Cortex of kidney (tissue), 1 donor: ENCODE data around the gene CCDC137.

ENCODE experiments used
- DNase-seq: peaks from one replicate; lab custom pipeline; 2025; lab: John Stamatoyannopoulos, UW

Gene CCDC137

DNA sequence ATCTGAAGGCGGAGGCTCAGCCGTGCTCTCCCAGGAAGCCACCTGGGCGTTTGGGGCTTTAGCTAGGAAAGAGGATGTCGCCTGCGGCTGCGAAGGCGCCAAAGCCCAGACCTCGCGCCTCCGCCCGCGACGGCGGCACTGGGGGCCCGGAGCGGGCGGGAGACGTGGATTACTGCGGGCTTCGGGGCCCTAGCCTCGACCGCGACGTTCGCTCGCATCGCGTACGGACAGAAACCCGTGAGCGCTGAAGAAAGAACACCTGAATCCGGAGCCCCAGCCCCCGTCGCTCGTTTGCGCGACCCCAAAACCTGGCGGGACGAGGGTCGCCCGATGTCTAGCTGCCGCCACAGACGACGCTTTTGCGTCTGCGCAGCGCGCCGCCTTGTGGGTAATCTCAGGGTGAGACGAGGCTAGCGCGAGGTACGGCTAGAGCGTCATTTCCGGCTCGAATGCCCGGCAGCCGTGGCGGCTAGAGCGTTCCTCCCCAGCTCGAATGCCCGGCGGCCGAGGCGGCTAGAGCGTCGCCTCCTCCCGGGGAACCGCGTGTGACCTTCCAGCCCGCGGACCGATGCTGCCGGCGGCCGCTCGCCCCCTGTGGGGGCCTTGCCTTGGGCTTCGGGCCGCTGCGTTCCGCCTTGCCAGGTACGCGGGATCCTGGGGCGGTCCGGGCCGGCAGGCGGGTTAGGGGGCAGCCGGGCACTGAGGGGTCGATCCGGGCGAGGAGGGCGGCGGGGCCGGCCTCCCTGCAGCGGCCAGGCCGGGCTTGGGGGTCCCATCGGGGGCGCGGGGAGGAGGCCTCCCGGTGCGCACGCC is 36.6 kb downstream of the CCDC137 start, which contains the start of gene MRPL12:
Gene MRPL12, plus strand, starts transcription at position 434 of the 813 bp plus-strand sequence. Its CDS starts 135 bp downstream, at position 569.
- DNase-seq, result no peak

DNA sequence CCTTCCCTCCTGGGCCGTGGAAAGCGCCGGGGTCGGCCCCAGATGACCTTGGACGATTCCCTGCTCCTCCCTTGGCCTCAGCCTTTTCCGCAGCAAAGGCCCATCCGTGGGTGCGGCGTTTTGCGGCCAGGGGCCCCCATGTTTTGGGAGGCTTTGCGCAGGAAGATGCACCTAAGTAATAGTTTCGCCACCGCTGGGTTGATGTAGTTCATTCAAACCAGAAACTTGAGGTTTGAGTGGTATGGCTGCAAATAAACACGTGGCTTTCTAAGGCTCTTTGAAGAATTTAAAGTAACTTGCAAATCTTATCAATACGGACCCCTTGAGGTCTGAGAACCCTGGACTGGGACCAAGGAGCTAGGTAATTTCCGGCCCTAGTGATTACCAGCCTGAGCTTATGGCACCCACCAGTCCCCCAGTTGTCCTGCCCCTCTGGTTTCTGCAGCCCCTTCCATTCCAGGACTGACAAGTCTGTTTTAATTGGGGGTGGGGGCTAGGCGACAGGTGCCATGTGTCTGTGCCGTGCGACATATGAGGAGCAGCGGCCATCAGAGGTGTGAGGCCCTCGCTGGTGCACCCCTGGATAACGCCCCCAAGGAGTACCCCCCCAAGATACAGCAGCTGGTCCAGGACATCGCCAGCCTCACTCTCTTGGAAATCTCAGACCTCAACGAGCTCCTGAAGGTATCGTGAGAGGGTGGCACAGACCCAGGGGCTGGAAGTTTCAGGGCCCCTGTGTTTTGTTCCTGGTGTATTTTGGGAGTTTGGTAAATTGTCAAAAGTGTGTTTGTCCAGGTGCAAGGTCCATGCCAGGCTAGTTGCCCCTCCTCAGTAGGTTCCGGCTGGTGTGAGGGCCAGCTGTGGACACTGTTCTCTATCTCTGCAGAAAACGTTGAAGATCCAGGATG is 37.5 kb downstream of the CCDC137 start:
- no peak for DNase-seq

DNA sequence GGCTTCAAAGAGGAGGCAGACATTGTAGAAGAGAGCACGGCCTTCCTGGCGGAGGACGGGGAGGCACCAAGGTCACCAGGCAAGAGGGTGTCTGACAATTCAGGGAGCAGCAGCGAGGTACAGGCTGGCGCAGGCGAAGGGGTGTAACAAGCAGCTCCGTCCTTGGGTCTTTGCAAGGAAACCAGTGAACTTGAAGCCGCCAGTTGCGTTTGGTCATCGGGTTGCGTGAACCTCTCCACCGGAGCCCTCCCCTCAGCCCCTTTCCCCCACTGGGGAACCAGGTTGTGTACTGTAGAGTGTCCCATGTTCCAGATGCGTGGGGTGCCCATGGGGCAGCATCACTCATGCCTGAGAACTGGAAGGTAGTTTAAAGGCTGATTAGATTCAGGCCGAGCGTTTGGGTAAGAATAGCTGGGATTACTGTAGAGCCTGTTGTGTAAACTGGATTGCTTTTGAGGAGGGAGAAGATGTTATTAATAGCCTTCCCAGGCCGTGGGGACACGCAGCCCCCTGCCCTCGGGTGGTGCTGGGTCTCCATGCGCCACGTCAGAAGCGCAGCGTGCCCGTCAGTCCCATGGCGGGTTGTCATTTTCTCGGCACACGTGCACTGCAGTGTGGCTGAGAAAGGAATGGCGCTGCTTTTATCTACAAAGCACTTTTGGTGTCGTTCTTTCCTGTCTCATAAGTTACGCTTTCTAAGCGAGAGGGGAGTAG is 39.1 kb downstream of the CCDC137 start:
- DNase-seq, result no peak

DNA sequence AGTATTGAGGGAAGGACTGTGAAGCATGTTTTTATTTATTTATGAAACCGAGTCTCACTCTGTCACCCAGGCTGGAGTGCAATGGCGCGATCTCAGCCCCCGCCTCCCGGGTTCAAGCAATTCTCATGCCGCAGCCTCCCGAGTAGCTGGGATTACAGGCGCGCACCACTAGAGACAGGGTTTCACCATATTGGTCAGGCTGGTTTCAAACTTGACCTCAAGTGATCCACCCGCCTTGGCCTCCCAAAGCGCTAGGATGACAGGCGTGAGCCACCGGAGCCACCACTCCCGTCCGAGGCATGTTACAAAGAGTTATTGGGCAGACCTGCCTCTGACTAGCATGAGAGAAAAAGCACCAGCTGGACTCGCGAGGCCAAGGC is 39.7 kb downstream of the CCDC137 start:
- DNase-seq, result no peak

DNA sequence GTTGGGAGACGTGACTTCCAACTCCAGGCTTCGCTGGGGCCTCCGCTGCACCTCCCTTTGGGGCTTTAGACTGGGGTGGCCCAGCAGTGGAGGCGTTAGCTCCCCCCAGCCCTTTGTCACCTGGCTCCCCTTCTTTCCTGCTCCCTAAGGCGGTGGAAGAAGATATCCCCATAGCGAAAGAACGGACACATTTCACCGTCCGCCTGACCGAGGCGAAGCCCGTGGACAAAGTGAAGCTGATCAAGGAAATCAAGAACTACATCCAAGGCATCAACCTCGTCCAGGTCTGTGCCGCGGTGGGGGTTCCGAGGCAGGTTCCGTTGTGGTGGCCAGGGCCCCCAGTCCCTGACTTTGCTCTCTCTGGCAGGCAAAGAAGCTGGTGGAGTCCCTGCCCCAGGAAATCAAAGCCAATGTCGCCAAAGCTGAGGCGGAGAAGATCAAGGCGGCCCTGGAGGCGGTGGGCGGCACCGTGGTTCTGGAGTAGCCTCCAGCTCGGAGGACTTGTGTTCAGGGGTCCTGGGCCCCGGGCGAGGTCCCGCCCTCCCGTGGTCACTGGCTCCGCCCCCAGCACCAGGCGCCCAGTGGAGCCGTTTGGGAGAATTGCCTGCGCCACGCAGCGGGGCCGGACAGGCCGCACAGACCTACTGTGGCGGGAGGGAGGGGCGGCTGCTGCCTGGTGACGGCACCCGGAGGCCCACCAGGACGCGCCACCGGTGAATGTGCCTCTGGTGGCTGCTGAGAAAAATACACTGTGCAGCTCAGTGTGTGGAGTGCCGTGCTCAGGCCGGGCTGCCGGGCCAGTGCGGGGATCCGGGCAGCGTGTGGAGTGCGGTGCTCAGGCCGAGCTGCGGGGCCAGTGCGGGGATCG is 40.5 kb downstream of the CCDC137 start:
- no peak for DNase-seq

DNA sequence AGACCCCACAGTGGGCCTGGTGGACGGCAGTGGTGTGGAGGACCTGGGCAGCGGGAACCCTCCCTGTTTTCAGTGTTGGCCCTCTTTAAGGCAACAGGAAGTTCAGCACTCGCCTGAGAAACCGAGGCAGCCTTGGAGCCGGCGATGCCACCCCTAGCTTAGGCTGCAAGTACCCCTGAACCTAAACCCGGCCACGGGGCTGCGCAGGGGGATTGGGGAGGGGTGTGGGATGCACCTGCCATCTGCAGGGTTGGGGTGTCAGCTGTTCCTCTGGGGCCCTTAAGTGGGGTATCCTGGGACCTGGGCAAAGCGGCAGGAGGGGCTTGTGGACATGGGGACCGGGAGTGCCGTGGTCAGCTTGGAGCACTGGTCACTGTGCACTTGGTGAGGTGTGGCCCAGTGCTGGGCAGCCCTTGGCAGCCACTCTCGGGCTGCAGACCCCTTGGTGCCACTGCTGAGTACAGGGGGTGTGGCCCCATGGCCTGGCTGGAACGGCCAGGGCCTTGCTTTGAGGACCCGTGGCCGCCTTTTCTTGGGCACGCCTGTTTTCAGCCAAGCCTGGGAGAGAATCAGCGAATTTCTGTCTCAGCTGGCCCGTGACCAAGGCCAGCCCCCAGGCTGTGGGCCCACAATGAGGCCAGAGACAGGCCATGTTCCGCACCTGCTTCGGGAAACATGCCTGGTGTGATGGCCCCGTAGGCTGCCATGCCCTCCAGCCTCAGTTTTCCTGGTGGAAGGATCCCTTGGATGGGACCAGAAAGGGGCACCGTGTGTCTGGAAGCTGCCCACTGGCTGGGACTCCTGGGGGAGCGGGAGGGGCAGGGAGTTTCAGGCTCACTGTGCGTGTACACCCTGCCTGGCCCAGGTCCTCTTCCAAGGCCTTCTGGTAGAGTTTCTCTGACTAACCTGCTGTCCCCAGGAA is 41.4 kb downstream of the CCDC137 start:
- DNase-seq, result no peak

DNA sequence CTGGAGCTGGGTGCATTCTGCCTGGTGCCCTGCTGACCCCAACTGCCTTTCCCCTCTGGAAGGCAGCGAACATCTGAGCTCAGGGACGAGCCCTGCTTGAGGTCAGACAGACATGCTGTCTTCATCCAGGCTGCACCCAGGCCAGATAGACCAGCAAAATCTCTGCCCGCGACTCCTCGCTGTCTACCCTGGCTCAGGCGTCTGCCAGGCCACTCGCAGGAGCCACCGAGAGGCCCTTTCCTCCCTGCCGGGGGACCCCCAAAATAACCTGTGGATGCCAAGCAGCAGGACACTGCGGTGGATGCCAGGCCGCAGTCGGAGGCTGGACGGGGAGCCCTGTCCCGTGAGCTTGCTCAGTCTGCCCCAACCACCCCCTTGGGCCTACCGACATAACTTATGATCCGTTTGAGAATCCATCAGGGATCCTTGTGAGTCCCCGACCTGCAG is 42.2 kb downstream of the CCDC137 start:
- no peak for DNase-seq

DNA sequence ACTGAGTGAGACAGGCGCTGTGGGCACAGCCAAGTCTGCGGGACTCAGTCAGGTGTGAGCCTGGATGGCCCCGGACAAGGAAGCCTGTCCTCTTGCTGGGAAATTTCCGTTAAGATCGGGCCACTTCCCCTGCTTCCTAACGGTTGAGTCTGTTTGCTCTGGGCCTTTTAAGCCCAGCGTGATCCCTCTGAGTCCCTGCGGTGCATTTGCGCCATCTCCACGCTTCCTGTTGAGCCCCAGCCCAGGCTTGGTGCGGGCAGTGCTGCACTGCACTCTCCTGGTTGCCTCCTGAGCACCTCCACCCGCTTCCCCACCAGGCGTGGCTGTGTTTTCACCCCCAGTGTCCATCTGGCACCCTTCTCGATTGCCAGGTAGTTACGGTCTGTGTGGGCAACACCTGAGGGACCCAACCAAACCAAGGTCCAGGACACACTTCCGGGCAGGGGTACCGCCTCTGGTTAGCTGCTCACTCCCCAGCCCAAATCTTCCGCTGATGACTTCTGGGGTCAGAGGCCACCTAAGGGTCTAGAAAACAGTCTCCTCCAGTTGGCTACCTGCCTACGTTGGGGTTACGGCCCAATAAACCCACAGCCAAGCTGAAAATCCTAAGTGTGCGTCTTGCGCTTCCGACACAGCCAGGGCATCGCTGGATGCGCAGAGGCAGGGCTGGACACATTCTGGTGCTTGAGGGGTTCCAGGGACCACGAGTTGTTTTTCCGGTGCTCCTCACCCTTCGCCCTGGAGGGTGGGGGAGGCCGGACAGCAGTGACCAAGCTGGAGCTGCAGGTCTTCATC is 44.2 kb downstream of the CCDC137 start:
- no peak for DNase-seq

DNA sequence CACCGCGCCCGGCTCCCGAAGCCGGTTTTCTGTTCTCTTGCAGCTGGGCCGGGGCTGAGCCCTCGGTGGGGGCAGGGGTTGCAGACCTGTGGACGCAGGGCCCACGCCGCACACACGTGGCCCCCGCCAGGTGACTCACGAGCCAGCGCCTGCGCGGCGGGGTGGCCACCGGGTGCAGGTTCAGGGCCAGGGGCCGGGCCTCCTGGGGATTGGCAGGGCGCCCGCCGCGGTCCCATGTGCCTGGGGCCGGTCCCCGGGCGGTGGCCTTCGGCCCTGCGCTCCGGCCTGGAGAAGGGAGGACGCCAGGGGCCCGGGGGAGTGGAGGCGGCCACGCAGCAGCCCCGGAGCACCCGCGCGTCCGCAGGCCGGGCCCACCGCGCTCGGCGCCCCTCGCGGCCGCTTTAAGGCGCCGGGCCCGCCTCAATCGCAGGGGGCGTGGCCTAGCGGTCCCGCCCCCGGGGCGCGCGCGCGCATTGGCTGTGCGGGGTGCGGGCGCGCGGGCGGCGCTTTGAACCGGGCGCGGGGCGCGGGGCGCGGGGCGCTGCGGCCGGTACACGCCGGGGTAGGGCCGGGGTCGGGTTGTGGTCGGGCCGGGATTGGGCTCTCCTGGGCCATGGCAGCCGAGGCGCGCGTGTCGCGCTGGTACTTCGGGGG is 45.4 kb downstream of the CCDC137 start, which contains the start of gene SLC25A10:
Gene SLC25A10, plus strand, starts transcription at position 471 of the 654 bp plus-strand sequence. Its CDS starts 143 bp downstream, at position 614.
- no peak for DNase-seq

DNA sequence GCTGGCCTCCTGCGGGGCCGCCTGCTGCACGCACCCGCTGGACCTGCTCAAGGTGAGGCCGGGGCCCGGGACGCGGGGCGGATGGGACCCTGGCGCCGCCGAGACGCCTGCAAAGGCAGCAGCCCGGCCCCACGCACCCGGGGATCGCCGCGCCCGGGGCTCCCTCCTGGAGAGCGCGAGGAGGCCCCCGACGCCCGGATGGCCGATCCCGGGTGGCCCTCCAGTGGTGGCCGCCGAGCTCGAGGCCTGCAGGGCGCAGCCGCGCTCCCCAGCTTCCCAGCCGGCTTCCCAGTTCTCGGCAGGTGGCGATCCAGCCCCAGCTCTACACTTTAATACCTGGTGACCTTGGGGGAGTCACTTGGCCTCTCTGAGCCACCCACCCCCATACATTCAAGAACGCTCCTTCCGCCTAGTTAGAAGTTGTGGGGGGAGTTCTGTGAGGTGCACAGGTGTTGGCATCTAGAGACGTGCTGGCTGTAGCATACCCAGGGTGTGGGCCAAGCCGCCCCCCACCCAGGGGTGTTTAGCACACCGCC is 46.0 kb downstream of the CCDC137 start:
- no peak for DNase-seq

DNA sequence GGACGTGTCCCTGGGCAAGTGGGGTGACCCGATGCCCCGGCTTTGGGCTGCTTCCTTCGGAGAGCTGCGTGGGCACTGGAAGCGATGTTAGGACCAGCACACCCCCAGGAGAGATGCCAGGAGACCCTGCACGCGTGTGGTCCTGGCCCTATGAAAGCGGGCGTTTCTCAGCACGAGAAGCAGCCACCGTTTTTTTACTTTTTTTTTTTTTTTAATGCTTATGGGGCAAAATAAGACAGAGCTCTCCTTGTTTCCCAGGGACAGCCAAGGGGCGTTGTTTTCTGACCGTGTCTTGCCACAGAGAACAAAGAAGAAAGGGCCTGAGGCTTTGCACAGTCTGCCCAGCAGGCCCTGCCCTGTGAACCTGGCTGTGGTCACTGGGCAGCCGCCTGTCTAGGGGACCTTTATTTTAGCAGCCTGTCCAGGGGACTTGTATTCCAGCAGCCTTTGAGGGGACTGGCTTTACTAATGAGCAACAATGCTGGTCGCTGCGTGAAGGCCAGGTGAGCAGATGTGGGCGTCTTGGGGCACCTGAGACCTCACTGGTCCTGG is 46.5 kb downstream of the CCDC137 start:
- DNase-seq, result no peak

DNA sequence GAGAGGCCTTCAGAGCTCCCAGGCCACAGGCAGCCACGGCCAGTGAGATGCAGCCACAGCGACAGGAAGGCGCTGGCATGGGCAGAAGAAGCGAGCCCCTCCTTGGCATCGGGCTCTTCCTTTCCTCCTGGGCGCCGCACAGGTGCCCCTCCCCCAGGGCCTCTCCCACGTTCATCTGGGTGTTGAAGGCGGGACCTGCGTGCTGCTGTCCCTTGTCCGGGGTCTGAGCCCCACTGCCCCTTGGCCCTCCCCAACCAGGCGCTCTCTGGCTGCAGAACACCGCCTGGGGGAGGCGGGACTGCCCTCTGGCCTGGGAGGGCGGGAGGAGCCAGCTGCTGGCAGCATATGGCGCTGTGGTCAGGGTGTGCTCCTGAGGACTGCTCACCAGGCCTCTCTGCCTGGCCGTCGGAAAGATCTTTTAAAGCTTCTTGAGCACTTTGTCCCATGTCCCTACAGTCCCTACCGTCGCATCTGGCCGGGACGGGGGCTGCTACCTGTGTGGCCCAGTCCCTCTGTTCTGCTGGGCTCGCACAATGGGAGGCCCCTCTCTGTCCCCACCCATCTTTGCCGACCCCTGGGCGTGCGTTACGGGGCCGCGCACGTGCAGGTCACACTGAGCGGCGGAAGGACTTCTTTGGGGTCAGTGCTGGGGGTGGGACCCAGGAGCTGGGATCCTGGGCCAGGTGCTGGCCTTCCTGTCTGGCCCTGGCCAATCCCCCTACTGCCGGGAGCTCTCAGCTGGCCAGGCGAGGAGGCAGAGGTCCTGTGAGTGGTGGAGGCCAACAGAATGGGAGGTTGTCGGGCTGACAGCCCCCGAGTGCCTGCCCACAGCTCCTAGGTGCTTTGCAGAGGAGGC is 47.2 kb downstream of the CCDC137 start:
- no peak for DNase-seq

DNA sequence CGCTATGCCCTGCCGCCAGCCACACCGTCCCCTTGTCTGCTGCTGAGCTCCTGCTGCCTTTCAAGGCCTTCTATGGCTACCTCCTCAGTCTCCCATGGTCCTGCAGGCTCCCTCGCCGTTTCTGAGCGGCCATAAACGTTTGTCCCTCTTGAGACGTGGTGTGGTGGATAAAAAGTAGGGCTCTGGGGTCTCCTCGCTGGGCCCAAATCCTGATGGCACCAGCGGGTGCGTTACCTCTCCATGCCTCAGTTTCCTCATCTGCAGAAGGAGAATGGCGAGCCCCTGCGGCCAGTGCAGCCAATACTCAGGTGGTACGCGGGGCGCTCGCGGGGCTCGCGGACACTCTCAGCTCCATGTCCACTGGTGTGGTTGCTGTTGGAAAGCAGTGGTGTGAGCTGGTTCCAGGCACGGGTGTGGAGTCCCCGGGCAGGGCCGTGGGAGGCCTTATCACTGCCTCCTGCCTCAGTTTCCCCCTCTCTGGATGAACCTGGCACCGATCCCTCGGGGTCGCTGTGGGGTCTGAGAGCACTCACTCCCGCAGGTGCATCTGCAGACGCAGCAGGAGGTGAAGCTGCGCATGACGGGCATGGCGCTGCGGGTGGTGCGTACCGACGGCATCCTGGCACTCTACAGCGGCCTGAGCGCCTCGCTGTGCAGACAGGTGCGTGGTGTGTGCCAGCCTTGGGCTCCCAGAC is 48.0 kb downstream of the CCDC137 start:
- DNase-seq, result no peak

DNA sequence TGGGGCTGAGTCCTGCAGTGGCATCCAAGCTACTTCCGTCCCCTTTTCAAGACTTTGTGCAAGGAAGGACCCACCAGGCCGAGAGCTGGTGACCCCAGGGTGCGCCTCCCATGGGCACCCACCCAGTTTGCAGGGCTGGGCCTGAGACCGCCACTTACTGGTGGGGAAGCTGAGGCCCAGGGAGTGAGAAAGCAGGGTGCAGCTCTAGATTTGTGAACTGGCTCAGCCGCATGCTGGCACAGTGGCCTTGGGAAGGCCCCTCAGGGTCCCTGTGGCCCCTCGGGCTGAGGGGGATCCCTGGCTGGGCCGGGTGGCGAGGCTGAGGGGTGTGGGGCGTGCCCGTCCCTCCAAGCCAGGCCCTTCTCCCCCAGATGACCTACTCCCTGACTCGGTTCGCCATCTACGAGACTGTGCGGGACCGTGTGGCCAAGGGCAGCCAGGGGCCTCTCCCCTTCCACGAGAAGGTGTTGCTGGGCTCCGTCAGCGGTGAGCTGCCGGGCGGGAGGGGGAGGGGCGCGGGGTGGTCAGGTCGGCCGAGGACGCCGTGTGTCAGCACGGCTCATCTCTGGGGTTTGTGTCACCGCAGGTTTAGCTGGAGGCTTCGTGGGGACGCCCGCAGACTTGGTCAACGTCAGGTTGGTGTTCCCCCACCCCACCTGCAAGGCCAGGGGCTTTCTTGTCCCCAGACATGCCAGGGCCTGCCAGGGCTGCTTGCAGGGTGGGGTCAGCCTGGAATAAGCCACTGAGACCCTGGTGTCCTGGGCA is 48.8 kb downstream of the CCDC137 start:
- no peak for DNase-seq

DNA sequence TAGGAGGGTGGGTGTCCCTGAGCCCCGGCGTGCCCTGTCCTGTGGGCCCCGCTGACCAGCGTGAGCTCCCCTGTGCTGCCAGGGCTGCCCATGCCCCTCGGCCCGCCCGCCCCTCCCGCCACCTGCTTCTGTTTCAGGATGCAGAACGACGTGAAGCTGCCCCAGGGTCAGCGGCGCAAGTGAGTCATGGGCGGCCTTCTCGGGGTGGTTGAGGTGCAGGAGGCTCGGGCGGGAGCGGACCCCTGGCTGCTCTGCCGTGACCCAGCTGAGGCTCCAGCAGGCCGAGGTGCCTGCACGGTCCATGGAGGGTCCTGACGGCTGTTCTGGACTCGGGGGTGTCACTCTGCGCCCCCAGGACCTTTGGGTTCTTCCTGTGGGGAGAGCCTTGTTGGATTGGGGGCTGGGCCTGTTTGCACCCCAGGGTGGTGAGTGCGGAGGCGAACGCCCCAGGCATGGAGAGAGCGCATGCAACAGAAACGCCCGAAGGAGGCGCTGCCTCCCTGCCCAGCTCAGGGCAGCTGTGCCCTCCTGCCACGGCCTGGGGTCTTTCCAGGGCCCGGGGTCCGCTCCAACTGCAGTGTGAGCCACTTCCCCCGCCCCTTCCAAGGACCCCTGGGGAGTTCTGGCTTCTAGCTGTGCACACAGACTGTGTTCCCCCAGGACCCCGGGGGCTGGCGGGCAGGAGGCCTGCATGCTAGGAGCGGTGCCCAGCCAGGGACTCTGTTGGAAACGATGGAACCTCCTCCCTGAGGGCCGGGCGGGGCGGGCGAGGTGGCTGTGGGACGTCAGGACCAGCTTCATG is 49.5 kb downstream of the CCDC137 start:
- no peak for DNase-seq
